ENCODE data around the gene MYRIP. TPM values are rescaled to one million over a fixed set of nuclear protein-coding genes. Genes with fewer than 3 reads are reported as not detected.

MYRIP gene
- total and polyA plus RNA-seq, 2 of the 4 experiments (the other 2 are of a cell fraction), result not detected

- no peak overlapping the region for H4K8ac ChIP-seq (ENCODE audit: low read depth in 2 of 2, low read length in 2 of 2)
- H3K36me3 ChIP-seq (ENCODE audit: control insufficient read depth, insufficient read depth, low read length), result no peaks in the 10 kb centered on the region
- no peak for ATAC-seq (ENCODE audit: low read depth)
- H3K56ac ChIP-seq (ENCODE audit: extremely low read depth, insufficient read depth, low read length), result no peak overlapping the region
- ChIA-PET CTCF (interaction anchor here (0.6 to 3.0 kb wide), 18 partner anchors 7 to 804 kb away, joined by 3 to 55 read pairs (median 4); no protein-coding TSS in a partner anchor), POLR2A (ENCODE audit: unreplicated experiment) (no interaction called here)
- TF ChIP-seq USF2 (IDR thresholded peaks at IDR 0.05; ENCODE audit: low read depth, low read length) (no peak), MXI1 (IDR thresholded peaks at IDR 0.05; ENCODE audit: borderline replicate concordance, low read depth, low read length) (no peak), CTCF (conservative IDR thresholded peaks at IDR 0.05; ENCODE audit: low read depth, low read length) (no peak), MAZ (IDR thresholded peaks at IDR 0.05; ENCODE audit: borderline replicate concordance, low read depth, low read length) (no peak), RFX5 (IDR thresholded peaks at IDR 0.05; ENCODE audit: low read depth, low read length) (no peak), NFE2L2 (IDR thresholded peaks at IDR 0.05; ENCODE audit: low read depth, low read length) (no peak), RCOR1 (IDR thresholded peaks at IDR 0.05; ENCODE audit: insufficient replicate concordance, low read length) (no peak), ELK1 (IDR thresholded peaks at IDR 0.05; ENCODE audit: borderline replicate concordance, low read depth, low read length) (no peak), MAFK (IDR thresholded peaks at IDR 0.05; ENCODE audit: low read depth, low read length) (no peak)
- no peak overlapping the region for H2AK9ac ChIP-seq (replicated peaks; ENCODE audit: low read depth, low read length, poor library complexity)
- no peaks in the 10 kb centered on the region for H4K20me1 ChIP-seq (ENCODE audit: insufficient read depth, low read length)
- no peaks in the 10 kb centered on the region for H3K27me3 ChIP-seq (ENCODE audit: control insufficient read depth, insufficient read depth, low read length)
- no peaks in the 10 kb centered on the region for H3K9me3 ChIP-seq (ENCODE audit: control insufficient read depth, insufficient read depth, low read length)
- H3K4me2 ChIP-seq (ENCODE audit: low read depth, low read length), result no peak overlapping the region
- H3K18ac ChIP-seq (ENCODE audit: low read depth, low read length), result no peak overlapping the region
- no peaks in the 10 kb centered on the region for H3K4me1 ChIP-seq (ENCODE audit: control insufficient read depth, insufficient read depth, low read length)
- WGBS, 2 experiments (ENCODE audit: extremely low coverage in 2 of 2, insufficient read length in 1 of 2), result 50% methylated on average over 1 of the region's 1 CpG; no CpG with 5 or more reads in 1 of the 2 experiments
- no peak overlapping the region for H3K4me3 ChIP-seq (ENCODE audit: insufficient read depth, low read depth, low read length)
- H3K4ac ChIP-seq (ENCODE audit: low read depth, low read length), result no peak overlapping the region
- H3K9ac ChIP-seq (ENCODE audit: low read depth, low read length), result no peak overlapping the region
- BruUV-seq (replicated peaks), result no TSS peak
- H3K79me1 ChIP-seq (ENCODE audit: low read depth in 1 of 2, low read length in 2 of 2), result no peaks in the 10 kb centered on the region
- H2BK15ac ChIP-seq (ENCODE audit: low read depth, low read length), result no peak overlapping the region
- no peak overlapping the region for H4K5ac ChIP-seq (ENCODE audit: low read depth, low read length)
- H2AK5ac ChIP-seq (ENCODE audit: low read depth, low read length), result no peak overlapping the region
- H2BK120ac ChIP-seq (ENCODE audit: low read depth, low read length), result no peak overlapping the region
- H3K27ac ChIP-seq (ENCODE audit: insufficient read depth, low read length), result no peak overlapping the region
- H2BK20ac ChIP-seq (ENCODE audit: low read depth, low read length), result no peak overlapping the region
- H2BK5ac ChIP-seq (ENCODE audit: low read depth, low read length, poor library complexity, severe bottlenecking), result no peak overlapping the region
- H3K14ac ChIP-seq (replicated peaks; ENCODE audit: low read depth, low read length), result no peak overlapping the region
- intact Hi-C loops (cut with micrococcal nuclease), result loop anchor here (10.0 kb wide), 1 partner anchor 254 kb away; no protein-coding TSS in a partner anchor
- dilution Hi-C loops (cut with HindIII; ENCODE audit: low sequenced_read_pairs, unreplicated experiment), result no loop called here
- no peak overlapping the region for H2AFZ ChIP-seq (replicated peaks; ENCODE audit: low read length, poor library complexity)
- no peak overlapping the region for H3K23ac ChIP-seq (ENCODE audit: low read depth, low read length)
- H3K9me1 ChIP-seq (ENCODE audit: insufficient read depth, low read length), result no peaks in the 10 kb centered on the region
- DNase-seq, result no peak
- in situ Hi-C loops (cut with MboI; ENCODE audit: low sequenced_read_pairs), result loop anchor here (5.0 kb wide), 1 partner anchor 126 kb away; no protein-coding TSS in a partner anchor
- no peak overlapping the region for H4K91ac ChIP-seq (ENCODE audit: insufficient read depth, low read depth, low read length)
Observed at GRCh38 chr3:40191251-40191650, 381.8 kb downstream of the MYRIP start.
